Activated naive CD8-positive, alpha-beta T cell (primary cell): Measurements from ENCODE around the gene RBL1.
"Not testable (repeated sequence)": the region's sequence is repeated elsewhere in the genome, so short reads cannot be mapped to it uniquely, and the experiment has no call there.

Experiments used
- H3K27ac Mint-ChIP-seq: one replicate; pipeline ENCODE4 v1.8.0; 2021; ENCODE audit warnings: mixed read lengths
- H3K27me3 Mint-ChIP-seq: one replicate; pipeline ENCODE4 v1.8.0; 2021; ENCODE audit warnings: mixed read lengths
- H3K36me3 Mint-ChIP-seq: one replicate; pipeline ENCODE4 v1.8.0; 2021; ENCODE audit warnings: mixed read lengths
- H3K4me1 Mint-ChIP-seq: one replicate; pipeline ENCODE4 v1.8.0; 2021; ENCODE audit warnings: low read depth, mixed read lengths
- H3K4me3 Mint-ChIP-seq: one replicate; pipeline ENCODE4 v1.8.0; 2021; ENCODE audit warnings: mild to moderate bottlenecking, mixed read lengths
- H3K9me3 Mint-ChIP-seq: one replicate; pipeline ENCODE4 v1.8.0; 2021; ENCODE audit warnings: low read depth, mixed read lengths

The RBL1 gene

DNA sequence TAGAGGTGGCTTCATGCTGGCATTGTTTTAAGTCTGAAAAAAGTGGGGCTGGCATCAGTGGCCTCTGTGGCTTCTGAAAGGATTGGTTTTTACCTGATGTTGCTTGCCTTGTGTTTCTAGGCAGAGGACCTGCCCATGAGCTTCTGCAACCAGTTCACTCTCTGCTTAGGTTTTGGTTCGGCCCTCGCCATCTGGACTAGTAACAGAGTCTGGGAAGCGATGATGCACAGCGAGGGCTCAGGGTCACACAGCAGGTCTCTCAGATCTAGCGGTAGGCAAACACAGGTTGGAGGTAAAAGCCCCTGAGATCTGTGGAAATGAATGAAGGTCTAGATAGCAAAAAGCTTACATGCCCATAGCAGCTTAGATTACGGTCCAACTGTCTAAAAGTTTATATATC, 6.8 kb upstream of the RBL1 start:
- Mint-ChIP-seq H3K27ac (no peak overlapping the region), H3K9me3 (no peaks in the 10 kb centered on the region), H3K36me3 (no peaks in the 10 kb centered on the region), H3K4me1 (no peaks in the 10 kb centered on the region), H3K27me3 (no peaks in the 10 kb centered on the region), H3K4me3 (no peak overlapping the region)

GRCh38 chr20:37096415-37097041, 731 bp upstream of the RBL1 start:
- Mint-ChIP-seq H3K4me3 (peak overlapping the region; percentile 98), H3K4me1 (peaks cover 28% of the 10 kb centered on the region), H3K9me3 (no peaks in the 10 kb centered on the region), H3K27ac (peak overlapping the region; percentile 100), H3K27me3 (no peaks in the 10 kb centered on the region), H3K36me3 (peaks cover 2% of the 10 kb centered on the region)

DNA sequence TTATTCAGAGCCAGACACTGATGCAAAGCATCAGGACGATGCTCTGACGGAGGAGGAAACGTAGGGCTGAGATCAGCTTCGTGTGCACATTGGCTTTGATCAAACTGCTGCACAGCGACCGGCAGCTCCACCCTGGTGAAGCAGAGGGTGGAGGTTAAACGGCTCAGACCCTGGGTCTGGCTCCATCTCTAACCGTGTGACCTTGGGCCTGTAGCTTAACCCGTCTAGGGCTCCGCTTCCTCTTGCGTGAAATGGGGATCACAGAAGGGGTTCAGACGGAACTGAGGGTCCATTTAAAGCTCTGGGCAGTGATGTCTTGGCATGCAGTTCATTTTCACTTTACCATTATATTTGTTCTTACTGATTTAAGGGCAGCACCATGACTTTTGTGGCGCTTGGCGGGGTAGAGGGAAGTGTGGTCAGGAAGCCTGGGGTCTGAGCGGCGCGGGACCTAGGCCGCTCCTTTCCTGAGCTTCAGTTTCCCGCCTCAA, 644 bp downstream of the RBL1 start:
- H3K4me3 Mint-ChIP-seq = peak overlapping the region; percentile 98
- no peaks in the 10 kb centered on the region for H3K9me3 Mint-ChIP-seq
- H3K27me3 Mint-ChIP-seq = no peaks in the 10 kb centered on the region
- H3K27ac Mint-ChIP-seq = peak overlapping the region; percentile 99
- peaks cover 32% of the 10 kb centered on the region for H3K4me1 Mint-ChIP-seq
- peaks cover 2% of the 10 kb centered on the region for H3K36me3 Mint-ChIP-seq

DNA sequence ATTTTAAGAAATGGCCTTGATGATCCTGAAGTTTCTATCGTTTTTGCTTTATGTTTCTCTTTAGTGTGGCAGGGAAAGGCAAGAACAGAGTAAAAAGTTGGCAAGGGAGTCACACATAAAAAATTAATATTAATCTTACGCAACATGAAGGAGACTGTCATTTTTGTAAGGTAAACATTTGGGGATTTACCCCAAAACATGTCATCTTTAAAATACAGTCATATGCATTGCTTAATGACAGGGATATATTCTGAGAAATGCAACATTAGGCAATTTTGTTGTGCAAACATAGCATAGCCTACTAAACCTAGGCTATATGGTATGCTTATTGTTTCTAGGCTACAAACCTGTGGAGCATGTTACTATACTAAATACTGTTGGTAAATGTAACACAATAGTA, 5.4 kb downstream of the RBL1 start:
- no peaks in the 10 kb centered on the region for H3K27me3 Mint-ChIP-seq
- H3K4me3 Mint-ChIP-seq = no peak overlapping the region
- peaks cover 27% of the 10 kb centered on the region for H3K4me1 Mint-ChIP-seq
- no peaks in the 10 kb centered on the region for H3K9me3 Mint-ChIP-seq
- no peak overlapping the region for H3K27ac Mint-ChIP-seq
- peaks cover 7% of the 10 kb centered on the region for H3K36me3 Mint-ChIP-seq

DNA sequence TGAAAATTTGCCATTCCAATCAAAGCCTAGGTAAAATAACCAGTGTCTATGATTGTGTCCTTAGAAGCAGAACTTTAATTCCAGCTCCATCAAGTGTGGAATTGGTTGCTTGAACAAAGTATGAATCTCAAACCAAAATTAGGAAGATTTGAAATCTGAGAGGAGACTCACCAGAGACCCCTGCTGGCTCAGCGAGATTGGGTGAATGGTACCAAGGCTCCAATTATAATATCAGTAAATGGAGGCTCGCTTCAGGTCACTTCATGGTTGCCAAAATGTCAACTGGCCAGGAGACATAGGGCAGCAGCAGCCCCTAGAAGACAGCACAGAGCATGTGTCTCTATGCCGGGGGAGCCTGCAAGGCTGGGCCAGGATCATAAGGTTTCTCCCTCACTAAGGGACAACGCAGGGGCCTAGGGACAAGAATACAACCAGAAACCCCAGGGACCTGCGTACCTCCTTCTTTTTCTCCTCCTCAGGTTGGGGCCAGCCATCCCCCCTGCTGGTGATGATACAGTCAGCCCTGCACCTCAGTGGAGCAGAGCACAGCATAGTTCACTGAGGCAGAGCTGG, 14.0 kb downstream of the RBL1 start:
- Mint-ChIP-seq H3K9me3 (no peaks in the 10 kb centered on the region), H3K27ac (peak overlapping the region; percentile 72), H3K4me3 (no peak overlapping the region), H3K36me3 (peaks cover 14% of the 10 kb centered on the region), H3K27me3 (no peaks in the 10 kb centered on the region), H3K4me1 (peaks cover 23% of the 10 kb centered on the region)

- no peaks in the 10 kb centered on the region for H3K27me3 Mint-ChIP-seq
- peaks cover 17% of the 10 kb centered on the region for H3K36me3 Mint-ChIP-seq
- peaks cover 5% of the 10 kb centered on the region for H3K9me3 Mint-ChIP-seq
- no peak overlapping the region for H3K27ac Mint-ChIP-seq
- H3K4me3 Mint-ChIP-seq = no peak overlapping the region
- H3K4me1 Mint-ChIP-seq = peaks cover 32% of the 10 kb centered on the region
These were observed 18.8 kb downstream of the RBL1 start for GRCh38 chr20:37077009-37077408.

- H3K27ac Mint-ChIP-seq = no peak overlapping the region
- no peak overlapping the region for H3K4me3 Mint-ChIP-seq
- peaks cover 15% of the 10 kb centered on the region for H3K36me3 Mint-ChIP-seq
- peaks cover 5% of the 10 kb centered on the region for H3K9me3 Mint-ChIP-seq
- peaks cover 32% of the 10 kb centered on the region for H3K4me1 Mint-ChIP-seq
- no peaks in the 10 kb centered on the region for H3K27me3 Mint-ChIP-seq
These were observed 19.7 kb downstream of the RBL1 start for GRCh38 chr20:37075932-37076685.

DNA sequence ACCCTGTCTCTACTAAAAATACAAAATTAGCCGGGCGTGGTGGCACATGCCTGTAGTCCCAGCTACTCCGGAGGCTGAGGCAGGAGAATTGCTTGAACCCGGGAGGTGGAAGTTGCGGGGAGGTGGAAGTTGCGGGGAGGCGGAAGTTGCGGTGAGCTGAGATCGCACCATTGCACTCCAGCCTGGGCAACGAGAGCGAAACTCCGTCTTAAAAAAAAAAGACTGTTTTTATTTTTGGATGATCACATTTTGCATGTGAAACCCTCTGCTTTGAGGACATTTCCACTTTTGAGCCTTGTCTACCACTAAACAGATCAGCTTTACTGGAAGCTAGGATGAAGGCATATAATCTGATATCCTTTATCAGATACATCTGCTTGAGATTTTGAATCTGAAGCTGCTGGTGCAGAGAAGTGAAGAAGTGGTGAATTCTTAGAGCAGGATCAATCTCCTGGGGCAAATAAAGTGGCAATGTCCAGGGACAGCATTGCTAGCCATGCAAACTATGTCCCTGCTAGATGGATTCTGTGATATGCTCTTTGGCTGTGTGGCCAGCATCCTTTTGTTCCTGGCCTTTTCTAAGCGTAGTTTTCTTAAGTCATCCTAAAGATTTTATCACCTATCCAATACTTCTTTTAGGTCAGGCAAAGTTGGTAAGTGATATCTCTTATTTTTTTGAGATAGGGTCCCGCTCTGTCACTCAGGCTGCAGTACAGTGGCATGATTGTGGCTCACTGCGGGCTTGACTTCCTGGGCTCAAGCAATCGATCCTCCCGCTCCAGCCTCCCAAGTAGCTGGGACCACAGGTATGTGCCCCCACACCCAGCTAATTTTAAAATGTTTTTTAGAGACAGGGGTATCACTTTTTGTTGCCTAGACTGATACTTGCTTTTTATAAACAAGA, 23.3 kb downstream of the RBL1 start:
- Mint-ChIP-seq H3K4me3 (no peak overlapping the region), H3K36me3 (peaks cover 7% of the 10 kb centered on the region), H3K9me3 (peaks cover 5% of the 10 kb centered on the region), H3K27ac (peak overlapping the region; percentile 50), H3K4me1 (peaks cover 25% of the 10 kb centered on the region), H3K27me3 (no peaks in the 10 kb centered on the region)

DNA sequence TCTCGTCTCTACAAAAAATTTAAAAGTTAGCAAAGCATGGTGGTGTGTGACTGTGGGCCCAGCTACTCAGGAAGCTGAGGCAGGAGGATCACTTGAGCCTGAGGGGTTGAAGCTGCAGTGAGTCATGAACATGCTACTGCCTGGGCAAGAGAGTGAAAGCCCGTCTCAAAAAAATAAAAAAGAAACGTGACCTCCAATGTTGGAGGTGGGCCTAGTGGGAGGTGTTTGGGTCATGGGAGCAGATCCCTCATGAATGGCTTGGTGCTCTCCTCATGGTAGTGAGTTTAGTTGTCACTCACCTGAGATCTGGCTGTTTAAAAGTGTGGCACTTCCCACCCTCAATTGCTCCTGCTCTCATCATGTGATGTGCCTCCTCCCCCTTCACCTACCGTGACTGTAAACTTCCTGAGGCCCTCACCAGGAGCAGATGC, 24.3 kb downstream of the RBL1 start:
- H3K4me1 Mint-ChIP-seq = peaks cover 25% of the 10 kb centered on the region
- peaks cover 9% of the 10 kb centered on the region for H3K36me3 Mint-ChIP-seq
- no peaks in the 10 kb centered on the region for H3K27me3 Mint-ChIP-seq
- H3K4me3 Mint-ChIP-seq = peak overlapping the region; percentile 36
- peaks cover 5% of the 10 kb centered on the region for H3K9me3 Mint-ChIP-seq
- peak overlapping the region; percentile 91 for H3K27ac Mint-ChIP-seq

DNA sequence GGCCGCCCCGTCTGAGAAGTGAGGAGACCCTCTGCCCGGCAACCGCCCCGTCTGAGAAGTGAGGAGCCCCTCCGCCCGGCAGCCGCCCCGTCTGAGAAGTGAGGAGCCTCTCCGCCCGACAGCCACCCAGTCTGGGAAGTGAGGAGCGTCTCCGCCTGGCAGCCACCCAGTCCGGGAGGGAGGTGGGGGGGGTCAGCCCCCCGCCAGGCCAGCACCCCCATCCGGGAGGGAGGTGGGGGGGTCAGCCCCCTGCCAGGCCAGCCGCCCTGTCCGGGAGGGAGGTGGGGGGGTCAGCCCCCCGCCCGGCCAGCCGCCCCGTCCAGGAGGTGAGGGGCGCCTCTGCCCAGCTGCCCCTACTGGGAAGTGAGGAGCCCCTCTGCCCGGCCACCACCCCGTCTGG, 26.2 kb downstream of the RBL1 start:
- H3K4me1 Mint-ChIP-seq = peaks cover 24% of the 10 kb centered on the region
- H3K4me3 Mint-ChIP-seq, H3K27ac Mint-ChIP-seq, H3K36me3 Mint-ChIP-seq, H3K9me3 Mint-ChIP-seq, H3K27me3 Mint-ChIP-seq: not testable (repeated sequence)

- Mint-ChIP-seq H3K4me3 (no peak overlapping the region), H3K36me3 (peaks cover 9% of the 10 kb centered on the region), H3K27ac (no peak overlapping the region), H3K27me3 (no peaks in the 10 kb centered on the region), H3K9me3 (no peaks in the 10 kb centered on the region), H3K4me1 (peaks cover 8% of the 10 kb centered on the region)
These were observed 29.6 kb downstream of the RBL1 start for GRCh38 chr20:37066168-37066567.

- Mint-ChIP-seq H3K36me3 (peaks cover 17% of the 10 kb centered on the region), H3K27me3 (no peaks in the 10 kb centered on the region), H3K4me1 (peaks cover 1% of the 10 kb centered on the region), H3K4me3 (no peak overlapping the region), H3K27ac (no peak overlapping the region), H3K9me3 (no peaks in the 10 kb centered on the region)
These were observed 40.5 kb downstream of the RBL1 start for GRCh38 chr20:37055276-37055675.

DNA sequence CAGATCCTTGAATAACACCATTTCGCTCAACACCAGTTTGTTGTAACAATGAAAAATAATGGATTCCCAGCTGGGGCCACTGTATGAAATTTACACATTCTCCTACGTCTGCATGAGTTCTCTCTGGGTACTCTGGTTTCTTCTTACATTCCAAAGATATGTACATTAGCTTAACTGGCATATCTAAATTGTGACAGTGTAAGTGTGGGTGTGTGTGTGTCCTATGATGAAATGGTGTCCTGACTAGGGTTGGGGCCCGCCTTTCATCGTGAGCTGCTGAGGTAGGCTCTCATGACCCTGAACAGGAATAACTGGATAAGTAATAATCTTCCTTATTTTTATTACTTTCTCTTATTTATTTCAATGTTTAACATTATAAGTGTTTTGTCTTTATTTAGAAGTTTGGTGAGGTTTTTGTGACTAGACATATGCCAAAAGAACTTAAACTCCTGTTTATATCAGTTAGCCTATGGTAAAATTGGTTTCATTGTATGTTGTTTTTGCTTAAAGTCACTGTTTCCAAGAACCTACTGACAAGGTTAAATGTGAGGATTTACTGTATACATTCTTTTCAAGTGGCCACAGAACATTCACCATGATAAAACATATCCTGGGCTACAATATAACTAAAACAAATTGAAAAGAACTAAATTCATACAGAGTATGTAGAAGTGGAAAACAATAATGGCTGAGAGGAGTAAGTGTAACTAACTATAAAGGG, 42.4 kb downstream of the RBL1 start:
- Mint-ChIP-seq H3K27ac (no peak overlapping the region), H3K4me1 (peaks cover 1% of the 10 kb centered on the region)

More for the DNA sequence above, 42.4 kb downstream of the RBL1 start:
- Mint-ChIP-seq H3K4me3 (no peak overlapping the region), H3K9me3 (no peaks in the 10 kb centered on the region), H3K36me3 (peaks cover 17% of the 10 kb centered on the region), H3K27me3 (no peaks in the 10 kb centered on the region)
